CD4-positive, alpha-beta T cell treated with Interleukin-6 at 100 ng/mL for 8 hours (primary cell): ENCODE data around the gene MPHOSPH10.
"Not testable (repeated sequence)": the region's sequence is repeated elsewhere in the genome, so short reads cannot be mapped to it uniquely, and the experiment has no call there.

ENCODE experiments used
- DNase-seq: peaks from one replicate; pipeline ENCODE4 v3.0.0-alpha.2; 2020; ENCODE audit warnings: mixed read lengths, low spot score

The MPHOSPH10 gene

GRCh38 chr2:71122387-71123298 lies 7.8 kb upstream of the MPHOSPH10 start:
- no peak for DNase-seq

- DNase-seq: no peak
Measured at GRCh38 chr2:71125506-71126294, 4.7 kb upstream of the MPHOSPH10 start.

DNA sequence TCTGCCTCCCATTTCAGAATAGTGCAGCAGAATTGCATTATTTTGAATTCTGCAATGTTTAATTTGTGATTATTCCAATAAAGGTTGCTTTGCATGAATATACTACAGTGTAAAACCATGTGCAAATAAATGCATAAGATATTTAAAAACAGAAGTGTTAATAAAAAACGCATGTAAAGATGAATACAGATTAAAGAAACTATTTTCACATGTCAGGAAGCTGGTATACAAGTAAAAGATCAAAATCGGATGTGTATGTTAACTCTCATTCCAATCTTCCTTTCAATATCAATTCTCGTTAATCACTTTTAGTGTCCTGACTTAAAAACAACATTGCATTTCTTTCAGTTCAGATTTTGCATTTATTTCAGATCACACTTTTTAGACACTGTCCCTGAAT lies 3.5 kb upstream of the MPHOSPH10 start:
- DNase-seq: no peak

DNA sequence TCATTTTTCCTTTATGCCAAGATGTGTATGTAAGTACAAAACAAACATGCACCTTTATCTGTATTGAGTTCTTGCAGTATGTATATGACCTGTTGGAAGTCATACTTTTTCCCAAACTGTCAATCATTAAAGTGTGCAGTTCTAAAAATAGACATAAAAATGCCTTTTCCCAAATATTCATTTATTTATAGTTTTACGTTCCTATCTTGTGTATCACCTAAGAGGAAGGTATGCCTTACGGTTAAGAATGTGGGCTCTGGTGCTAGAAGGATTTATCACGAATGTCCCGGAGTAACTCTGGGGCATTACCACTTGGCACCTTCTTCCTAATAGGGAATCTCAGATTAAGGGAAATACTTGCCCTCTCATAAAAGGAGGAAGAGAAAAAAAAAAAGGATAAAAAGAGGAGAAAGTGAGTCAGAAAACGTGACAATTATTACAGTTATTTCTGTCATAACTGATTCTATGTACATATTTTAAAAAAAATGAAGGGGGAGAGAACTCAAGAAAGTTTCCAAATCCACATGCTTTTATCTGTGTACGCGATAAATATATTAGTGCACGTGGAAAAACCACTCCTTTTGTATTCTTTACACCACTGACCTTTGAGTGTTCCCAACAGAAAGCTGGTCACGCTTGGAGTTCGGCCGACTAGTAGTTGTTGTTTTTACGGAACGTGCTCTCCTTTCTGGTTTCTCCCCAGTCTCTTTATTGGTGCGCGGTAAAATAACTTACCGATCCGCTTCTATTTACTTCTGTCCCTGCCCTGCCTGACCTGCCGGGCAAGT lies 1.1 kb upstream of the MPHOSPH10 start:
- no peak for DNase-seq

GRCh38 chr2:71129902-71130151 lies 607 bp upstream of the MPHOSPH10 start:
- DNase-seq: no peak

- no peak for DNase-seq
Measured at GRCh38 chr2:71130905-71131244, 441 bp downstream of the MPHOSPH10 start.

DNA sequence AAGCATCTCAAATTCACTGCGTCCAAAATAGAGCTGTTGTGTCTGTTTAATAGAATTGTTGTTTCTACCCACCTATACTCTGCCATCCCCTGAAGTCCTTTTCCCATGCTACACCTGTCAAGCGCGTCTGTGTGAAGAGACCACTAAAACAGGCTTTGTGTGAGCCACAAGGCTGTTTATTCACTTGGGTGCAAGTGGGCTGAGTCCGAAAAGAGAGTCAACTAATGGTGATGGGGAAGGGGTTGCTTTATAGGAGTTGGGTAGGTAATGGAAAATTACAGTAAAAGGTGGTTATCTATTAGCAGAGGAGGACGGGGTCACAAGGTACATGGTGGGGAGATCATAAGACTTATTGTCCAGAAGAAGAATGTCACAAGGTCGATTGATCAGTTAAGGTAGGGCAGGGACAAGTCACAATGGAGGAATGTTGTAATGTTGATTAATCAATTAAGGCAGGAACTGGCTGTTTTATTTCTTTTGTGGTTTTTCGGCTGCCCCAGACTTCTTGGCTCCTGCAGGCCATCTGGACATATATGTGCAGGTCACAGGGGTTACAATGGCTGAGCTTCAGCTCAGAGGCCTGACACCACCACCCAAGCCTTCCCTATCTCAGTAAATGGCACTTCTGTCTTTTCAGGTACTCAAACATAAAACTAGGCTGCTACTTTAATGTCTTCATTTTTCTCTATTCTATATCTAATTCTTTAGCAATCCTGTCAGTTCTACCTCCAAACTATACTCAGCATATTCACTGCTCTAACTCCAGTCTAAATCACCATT lies 1.1 kb downstream of the MPHOSPH10 start:
- not testable (repeated sequence) for DNase-seq

GRCh38 chr2:71133603-71134002 lies 3.2 kb downstream of the MPHOSPH10 start:
- no peak for DNase-seq

DNA sequence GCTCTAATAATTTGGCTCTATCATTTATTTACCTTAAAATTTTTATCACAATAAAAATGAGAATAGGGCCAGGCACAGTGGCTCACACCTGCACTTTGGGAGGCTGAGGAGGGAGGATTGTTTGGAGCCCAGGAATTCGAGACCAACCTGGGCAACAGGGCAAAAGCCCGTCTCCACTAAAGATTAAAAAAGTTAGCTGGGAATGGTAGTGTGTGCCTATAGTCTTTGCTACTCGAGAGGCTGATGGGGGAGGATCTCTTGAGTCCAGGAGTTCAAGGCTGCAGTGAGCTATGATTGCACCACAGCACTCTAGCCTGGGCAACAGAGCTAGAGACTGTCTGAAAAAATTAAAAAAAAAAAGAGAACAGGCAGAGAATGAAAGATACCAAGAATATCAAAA lies 5.7 kb downstream of the MPHOSPH10 start:
- DNase-seq: no peak

DNA sequence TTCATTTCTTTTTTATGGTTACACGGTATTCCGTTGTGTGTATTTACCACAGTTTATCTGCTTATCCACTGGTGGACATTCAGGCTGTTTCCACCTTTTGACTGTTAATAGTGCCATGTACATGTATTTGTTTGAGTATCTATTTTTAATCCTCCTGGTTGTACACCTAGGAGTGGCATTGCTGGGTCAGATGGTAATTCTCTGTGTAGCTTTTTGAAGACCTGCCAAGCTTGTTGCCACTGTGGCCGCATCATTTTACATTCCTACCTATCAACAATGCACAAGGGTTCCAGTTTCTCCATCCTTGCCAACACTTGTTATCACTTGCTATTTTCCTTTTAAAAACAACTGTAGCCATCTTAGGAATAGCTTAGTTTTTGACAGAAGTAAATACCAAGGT lies 13.3 kb downstream of the MPHOSPH10 start:
- DNase-seq: no peak

GRCh38 chr2:71148506-71149063 lies 18.2 kb downstream of the MPHOSPH10 start:
- DNase-seq: no peak

GRCh38 chr2:71150082-71150816 lies 19.8 kb downstream of the MPHOSPH10 start:
- no peak for DNase-seq

GRCh38 chr2:71151620-71152019 lies 21.2 kb downstream of the MPHOSPH10 start:
- no peak for DNase-seq

- DNase-seq: no peak
Measured at GRCh38 chr2:71153585-71154224, 23.3 kb downstream of the MPHOSPH10 start.

DNA sequence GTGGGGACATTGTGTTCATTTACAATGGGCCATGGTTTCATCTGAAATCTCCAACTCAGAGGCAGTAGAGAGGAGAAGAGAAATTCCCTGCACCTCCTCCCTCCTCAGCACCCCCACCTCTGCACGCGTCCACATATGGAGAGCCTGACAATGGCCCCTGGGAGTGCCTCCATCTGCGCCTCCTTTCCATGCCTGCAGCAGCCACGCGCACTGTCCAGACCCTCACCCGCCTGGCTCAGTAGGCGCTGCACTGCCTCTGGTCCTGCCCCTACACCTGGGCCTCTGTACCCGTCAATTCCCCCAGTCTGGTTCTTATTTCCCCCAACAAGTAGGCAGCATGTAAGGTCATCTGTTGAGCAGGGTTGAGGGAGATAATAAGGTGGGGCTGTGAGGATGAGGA lies 23.8 kb downstream of the MPHOSPH10 start:
- no peak for DNase-seq

GRCh38 chr2:71154798-71155197 lies 24.4 kb downstream of the MPHOSPH10 start:
- DNase-seq: no peak

- no peak for DNase-seq
Measured at GRCh38 chr2:71155846-71156245, 25.4 kb downstream of the MPHOSPH10 start.

DNA sequence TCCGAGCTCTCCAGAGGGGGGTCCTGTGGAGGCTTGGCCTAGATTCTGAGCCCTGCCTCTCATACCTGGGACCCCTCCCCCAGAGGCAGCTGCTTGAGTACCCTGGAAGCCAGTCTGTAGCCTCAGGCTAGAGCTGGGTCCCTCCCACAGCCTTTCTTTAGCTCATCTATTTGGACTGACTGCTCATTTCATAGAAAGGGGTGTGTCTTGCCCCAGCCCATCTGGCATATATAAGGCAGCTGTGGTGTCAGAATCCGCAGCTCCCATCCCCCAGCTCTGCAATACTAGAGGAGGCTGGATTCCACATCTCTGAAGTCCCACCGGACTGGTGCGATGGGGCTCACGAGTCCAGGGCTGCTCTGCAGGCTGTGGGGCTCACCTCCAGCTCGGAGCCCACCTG lies 26.1 kb downstream of the MPHOSPH10 start:
- no peak for DNase-seq

DNA sequence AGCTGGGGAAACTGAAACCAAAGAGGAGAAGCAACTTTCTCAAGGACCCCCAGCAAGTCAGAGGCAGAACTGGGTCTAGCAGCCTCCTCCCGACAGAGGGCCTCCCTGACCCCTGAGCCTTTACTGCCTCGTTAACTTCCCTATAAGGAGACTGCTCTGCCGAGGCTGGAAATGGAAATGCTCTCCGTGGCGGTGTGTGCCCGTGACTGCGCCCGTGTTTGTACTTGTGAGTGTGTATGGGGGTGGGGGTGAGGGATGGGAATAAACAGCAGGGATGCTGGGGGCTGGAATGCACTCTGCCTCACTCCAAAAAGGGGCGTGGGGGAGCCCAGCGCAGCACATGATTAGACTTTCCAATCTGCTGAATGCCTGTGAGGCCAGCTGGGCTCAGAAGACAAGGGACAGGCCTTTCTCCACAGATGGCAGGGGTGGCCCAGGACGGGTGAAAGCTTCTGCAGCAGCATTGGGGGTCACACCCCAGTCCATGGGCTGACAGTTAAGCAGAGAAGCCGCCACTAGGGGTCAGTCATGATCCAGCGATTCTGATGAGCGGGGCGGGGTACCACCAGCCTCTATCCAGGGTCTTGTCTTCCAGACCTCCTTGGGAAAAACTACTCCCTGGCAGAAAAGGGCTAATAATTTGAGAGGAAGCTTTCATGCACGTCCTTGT lies 26.8 kb downstream of the MPHOSPH10 start:
- peak; percentile 27 for DNase-seq

GRCh38 chr2:71166812-71167211 lies 36.4 kb downstream of the MPHOSPH10 start:
- no peak for DNase-seq
